ENCODE measurements around the gene RCN1.

DNA sequence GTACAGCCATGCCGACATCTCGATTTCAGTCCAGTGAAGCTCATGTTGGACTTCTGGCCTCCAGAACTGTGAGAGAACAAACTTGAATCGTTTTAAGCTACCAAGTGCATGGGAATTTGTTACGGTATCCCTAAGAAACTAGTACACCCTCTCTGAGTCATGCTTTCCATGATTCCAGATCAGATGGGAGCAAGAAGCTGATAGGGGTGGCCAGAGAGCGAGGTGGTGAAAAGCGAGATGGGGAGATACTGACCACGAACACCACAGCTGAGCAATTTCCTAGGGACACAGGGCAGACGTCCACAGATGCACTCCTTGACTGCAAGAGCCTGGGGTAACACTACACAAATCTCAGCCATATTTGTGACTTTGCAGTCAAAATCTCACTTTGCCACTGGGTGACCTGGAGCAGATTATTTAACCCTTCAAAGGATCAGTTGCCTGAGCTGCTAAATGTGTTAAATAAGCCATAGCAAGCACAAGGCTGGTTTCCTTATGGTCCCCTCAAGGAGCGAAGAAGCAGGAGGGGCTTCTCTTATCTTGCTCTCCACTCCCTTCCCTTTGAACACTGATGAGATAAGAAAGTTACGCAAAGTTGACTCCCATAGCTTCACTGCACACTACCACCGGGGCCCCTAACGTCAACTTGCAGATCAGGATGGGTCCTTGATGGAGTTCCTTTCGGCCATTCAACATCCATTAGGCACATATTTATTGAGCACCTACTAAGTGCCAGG is 22.6 kb upstream of the RCN1 start:
- TF ChIP-seq, protein P1, sequence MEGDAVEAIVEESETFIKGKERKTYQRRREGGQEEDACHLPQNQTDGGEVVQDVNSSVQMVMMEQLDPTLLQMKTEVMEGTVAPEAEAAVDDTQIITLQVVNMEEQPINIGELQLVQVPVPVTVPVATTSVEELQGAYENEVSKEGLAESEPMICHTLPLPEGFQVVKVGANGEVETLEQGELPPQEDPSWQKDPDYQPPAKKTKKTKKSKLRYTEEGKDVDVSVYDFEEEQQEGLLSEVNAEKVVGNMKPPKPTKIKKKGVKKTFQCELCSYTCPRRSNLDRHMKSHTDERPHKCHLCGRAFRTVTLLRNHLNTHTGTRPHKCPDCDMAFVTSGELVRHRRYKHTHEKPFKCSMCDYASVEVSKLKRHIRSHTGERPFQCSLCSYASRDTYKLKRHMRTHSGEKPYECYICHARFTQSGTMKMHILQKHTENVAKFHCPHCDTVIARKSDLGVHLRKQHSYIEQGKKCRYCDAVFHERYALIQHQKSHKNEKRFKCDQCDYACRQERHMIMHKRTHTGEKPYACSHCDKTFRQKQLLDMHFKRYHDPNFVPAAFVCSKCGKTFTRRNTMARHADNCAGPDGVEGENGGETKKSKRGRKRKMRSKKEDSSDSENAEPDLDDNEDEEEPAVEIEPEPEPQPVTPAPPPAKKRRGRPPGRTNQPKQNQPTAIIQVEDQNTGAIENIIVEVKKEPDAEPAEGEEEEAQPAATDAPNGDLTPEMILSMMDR (conservative IDR thresholded peaks at IDR 0.05; ENCODE audit: low read length) = no peak
- no peak for TF ChIP-seq EZH2phosphoT487 (IDR thresholded peaks at IDR 0.05; ENCODE audit: borderline replicate concordance, low read depth, low read length)

Data from OCI-LY7 (cell line).